Measurements from ENCODE around the gene SLC4A3.

The SLC4A3 gene, protein sequence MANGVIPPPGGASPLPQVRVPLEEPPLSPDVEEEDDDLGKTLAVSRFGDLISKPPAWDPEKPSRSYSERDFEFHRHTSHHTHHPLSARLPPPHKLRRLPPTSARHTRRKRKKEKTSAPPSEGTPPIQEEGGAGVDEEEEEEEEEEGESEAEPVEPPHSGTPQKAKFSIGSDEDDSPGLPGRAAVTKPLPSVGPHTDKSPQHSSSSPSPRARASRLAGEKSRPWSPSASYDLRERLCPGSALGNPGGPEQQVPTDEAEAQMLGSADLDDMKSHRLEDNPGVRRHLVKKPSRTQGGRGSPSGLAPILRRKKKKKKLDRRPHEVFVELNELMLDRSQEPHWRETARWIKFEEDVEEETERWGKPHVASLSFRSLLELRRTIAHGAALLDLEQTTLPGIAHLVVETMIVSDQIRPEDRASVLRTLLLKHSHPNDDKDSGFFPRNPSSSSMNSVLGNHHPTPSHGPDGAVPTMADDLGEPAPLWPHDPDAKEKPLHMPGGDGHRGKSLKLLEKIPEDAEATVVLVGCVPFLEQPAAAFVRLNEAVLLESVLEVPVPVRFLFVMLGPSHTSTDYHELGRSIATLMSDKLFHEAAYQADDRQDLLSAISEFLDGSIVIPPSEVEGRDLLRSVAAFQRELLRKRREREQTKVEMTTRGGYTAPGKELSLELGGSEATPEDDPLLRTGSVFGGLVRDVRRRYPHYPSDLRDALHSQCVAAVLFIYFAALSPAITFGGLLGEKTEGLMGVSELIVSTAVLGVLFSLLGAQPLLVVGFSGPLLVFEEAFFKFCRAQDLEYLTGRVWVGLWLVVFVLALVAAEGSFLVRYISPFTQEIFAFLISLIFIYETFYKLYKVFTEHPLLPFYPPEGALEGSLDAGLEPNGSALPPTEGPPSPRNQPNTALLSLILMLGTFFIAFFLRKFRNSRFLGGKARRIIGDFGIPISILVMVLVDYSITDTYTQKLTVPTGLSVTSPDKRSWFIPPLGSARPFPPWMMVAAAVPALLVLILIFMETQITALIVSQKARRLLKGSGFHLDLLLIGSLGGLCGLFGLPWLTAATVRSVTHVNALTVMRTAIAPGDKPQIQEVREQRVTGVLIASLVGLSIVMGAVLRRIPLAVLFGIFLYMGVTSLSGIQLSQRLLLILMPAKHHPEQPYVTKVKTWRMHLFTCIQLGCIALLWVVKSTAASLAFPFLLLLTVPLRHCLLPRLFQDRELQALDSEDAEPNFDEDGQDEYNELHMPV

DNA sequence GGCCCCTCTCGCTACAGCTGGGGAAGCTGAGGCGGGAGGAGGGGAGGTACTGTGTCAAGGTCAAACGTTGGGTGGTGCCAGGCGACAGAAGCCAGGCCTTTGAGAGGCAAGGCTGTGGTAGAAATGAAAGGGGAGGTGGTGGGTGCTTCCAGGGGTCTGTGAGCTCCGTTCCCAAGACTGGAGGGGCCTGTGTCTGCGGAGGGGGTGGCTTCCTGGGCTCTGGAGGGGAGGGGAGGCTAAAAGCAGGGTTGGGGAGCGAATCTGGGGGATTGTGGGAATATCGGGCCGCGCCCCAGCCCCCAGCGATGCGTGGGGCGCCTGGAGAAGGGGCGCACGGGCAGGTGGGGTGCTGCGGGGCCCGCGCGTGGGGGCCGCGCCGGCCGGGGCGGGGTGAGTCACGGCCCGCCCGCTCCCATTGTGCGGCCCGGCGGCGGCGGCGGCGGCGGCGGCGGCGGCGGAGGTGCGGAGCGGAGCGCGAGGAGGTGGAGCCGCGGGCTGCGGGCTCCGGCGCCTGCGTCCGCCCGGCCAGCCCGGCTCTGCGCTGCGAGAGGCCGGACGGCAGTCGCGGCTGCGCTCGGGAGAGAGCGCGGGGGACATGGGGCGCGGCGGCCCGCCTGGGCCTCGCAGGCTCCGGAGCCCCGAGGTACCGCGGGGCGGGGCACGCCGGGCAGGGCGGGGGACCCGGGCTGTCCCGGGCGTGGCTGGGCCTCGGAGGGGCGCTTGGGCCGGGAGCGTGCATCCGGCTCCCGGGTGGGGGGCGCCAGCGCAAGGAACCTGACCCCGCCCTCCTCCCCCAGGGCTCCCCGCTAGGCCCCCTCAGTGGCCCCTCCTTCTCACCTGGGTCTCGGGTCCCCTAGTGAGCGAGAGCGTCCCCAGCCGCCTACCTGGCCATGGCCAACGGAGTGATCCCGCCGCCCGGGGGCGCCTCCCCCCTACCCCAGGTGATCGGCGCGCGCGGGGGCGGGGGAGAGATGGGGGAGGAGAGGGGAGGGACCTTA lies at the start of gene SLC4A3:
SLC4A3 (plus strand) TSS at position 528 of the 998 bp plus-strand sequence; CDS start at position 891, 363 bp downstream.
- in situ Hi-C loops (cut with HindIII; ENCODE audit: low pct_unique_long_range_greater_than_20kb, low sequenced_read_pairs): no loop called here
- TF ChIP-seq JUND (IDR thresholded peaks at IDR 0.05; ENCODE audit: low read depth): no peak
- peak; percentile 38 to 72 for DNase-seq (ENCODE audit: low read depth in 1 of 2, low spot score in 1 of 2)

- in situ Hi-C loops (cut with HindIII; ENCODE audit: low pct_unique_long_range_greater_than_20kb, low sequenced_read_pairs): no loop called here
- no peak for TF ChIP-seq JUND (IDR thresholded peaks at IDR 0.05; ENCODE audit: low read depth)
- no peak for DNase-seq (ENCODE audit: low read depth in 1 of 2, low spot score in 1 of 2)
Observed at GRCh38 chr2:219578811-219579613, 48.4 kb upstream of the SLC4A3 start.

DNA sequence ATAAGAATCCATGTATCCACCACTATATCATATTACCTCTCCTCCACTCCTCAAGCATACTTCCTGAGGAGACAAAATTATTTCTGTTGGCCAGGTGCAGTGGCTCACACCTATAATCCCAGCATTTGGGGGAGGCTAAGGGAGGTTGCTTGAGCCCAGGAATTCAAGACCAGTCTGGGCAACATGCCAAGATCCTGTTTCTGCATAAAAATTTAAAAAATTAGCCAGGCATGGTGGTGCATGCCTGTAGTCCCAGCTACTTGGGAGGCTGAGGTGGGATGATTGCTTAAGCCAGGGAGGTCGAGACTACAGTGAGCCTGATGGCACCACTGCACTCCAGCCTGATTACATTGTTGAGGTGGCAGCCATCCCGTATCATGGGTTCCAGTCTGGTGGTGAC lies 46.1 kb upstream of the SLC4A3 start:
- in situ Hi-C loops (cut with HindIII; ENCODE audit: low pct_unique_long_range_greater_than_20kb, low sequenced_read_pairs): no loop called here

GRCh38 chr2:219591091-219591490 lies 36.3 kb upstream of the SLC4A3 start:
- in situ Hi-C loops (cut with HindIII; ENCODE audit: low pct_unique_long_range_greater_than_20kb, low sequenced_read_pairs): no loop called here
- no peak for DNase-seq (ENCODE audit: low read depth in 1 of 2, low spot score in 1 of 2)
- no peak for TF ChIP-seq JUND (IDR thresholded peaks at IDR 0.05; ENCODE audit: low read depth)

More for the DNA sequence above, 46.1 kb upstream of the SLC4A3 start:
- DNase-seq (ENCODE audit: low read depth in 1 of 2, low spot score in 1 of 2): no peak
- TF ChIP-seq JUND (IDR thresholded peaks at IDR 0.05; ENCODE audit: low read depth): no peak

GRCh38 chr2:219592736-219593135 lies 34.7 kb upstream of the SLC4A3 start:
- in situ Hi-C loops (cut with HindIII; ENCODE audit: low pct_unique_long_range_greater_than_20kb, low sequenced_read_pairs): no loop called here
- TF ChIP-seq JUND (IDR thresholded peaks at IDR 0.05; ENCODE audit: low read depth): no peak
- DNase-seq (ENCODE audit: low read depth in 1 of 2, low spot score in 1 of 2): no peak

DNA sequence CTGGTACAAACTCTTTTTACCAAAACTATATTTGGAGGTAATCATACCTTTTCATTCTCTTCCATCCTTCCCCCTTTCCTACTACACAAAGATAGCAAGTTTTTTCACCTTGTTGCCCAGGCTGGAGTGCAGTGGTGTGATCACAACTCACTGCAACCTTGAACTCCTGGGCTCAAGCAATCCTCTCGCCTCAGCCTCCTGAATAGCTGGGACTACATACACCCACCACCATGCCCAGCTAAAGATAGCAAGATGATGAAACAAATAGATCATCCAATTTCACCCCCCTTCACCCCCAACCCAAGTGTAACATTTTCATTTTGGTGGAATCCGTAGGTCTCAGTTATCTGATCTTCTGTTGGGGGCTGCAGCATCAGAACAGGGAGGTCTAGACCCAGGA lies 34.3 kb upstream of the SLC4A3 start:
- DNase-seq (ENCODE audit: low read depth in 1 of 2, low spot score in 1 of 2): no peak
- in situ Hi-C loops (cut with HindIII; ENCODE audit: low pct_unique_long_range_greater_than_20kb, low sequenced_read_pairs): no loop called here

GRCh38 chr2:219595256-219595655 lies 32.2 kb upstream of the SLC4A3 start:
- no peak for TF ChIP-seq JUND (IDR thresholded peaks at IDR 0.05; ENCODE audit: low read depth)
- no peak for DNase-seq (ENCODE audit: low read depth in 1 of 2, low spot score in 1 of 2)
- in situ Hi-C loops (cut with HindIII; ENCODE audit: low pct_unique_long_range_greater_than_20kb, low sequenced_read_pairs): no loop called here

More for the DNA sequence above, 34.3 kb upstream of the SLC4A3 start:
- TF ChIP-seq JUND (IDR thresholded peaks at IDR 0.05; ENCODE audit: low read depth): no peak

DNA sequence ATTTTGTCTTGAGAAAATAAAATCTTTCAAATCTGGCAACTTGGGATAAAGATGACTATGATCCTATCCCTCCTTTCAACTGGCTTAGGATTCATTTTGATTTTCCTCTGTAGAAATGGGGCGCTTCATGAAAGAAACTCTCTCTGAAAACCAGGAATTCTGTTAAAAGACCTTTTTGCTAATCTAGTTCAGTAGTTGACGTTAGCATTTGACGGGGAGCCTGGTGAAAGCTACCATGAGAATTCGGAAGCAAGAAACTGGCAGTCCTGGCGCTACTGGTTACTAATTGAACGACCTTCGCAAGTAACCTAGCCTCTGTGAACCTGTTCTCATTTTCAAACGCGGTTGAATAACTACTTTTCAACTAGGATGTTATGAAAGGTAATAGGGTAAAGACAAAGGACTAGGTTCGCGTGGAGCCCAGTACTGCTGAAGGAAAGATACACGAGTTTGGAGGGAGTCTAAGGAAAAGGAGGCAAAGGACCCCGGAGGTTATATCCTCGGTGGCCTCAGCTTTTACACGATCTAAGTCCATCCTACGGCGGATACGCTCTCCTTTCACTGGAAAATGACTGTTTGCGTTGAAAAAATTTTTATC lies 30.4 kb upstream of the SLC4A3 start:
- no peak for DNase-seq (ENCODE audit: low read depth in 1 of 2, low spot score in 1 of 2)
- TF ChIP-seq JUND (IDR thresholded peaks at IDR 0.05; ENCODE audit: low read depth): no peak
- in situ Hi-C loops (cut with HindIII; ENCODE audit: low pct_unique_long_range_greater_than_20kb, low sequenced_read_pairs): no loop called here

DNA sequence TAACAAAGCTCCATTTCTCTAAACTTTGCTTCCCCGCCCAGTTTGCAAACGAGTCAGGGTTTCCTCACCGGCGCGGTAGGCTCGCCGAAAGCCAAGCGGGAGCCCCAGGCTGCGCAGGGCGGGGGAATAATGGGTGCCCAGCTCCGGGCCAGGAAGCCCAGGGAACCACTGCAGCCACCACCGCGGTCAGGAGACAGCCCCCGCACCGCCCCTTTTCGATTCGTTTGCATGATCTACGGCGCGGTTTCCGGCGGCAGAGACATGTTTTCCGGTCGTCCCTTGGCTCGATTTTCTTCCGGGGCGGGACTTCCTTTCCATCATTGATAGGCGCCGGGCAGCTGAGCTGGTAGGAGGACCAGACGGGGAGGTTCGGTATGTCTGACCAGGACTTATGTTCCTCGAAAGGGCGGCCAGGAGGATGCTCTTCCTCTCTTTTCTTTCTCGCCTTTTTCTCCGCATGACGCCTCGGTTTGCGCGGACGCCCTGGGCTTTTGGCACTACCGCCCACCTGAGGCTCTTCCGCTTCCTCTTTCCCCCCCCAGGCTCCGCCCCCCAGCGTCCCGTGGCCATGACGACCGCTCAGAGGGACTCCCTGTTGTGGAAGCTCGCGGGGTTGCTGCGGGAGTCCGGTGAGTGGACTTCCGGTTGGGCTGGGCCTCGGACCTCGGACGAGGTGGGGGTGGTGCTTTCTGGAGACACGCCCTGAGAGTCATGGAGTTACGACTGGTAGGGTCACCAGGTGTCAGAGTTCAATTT lies 29.7 kb upstream of the SLC4A3 start, which contains the start of gene STK11IP:
STK11IP (plus strand) TSS at position 306 of the 756 bp plus-strand sequence; CDS start at position 569, 263 bp downstream.
- peak; percentile 92 to 97 for DNase-seq (ENCODE audit: low read depth in 1 of 2, low spot score in 1 of 2)
- no peak for TF ChIP-seq JUND (IDR thresholded peaks at IDR 0.05; ENCODE audit: low read depth)
- in situ Hi-C loops (cut with HindIII; ENCODE audit: low pct_unique_long_range_greater_than_20kb, low sequenced_read_pairs): no loop called here
